T-helper 2 cell (primary cell): Measurements from ENCODE around the gene HMGB1.

Experiments
- DNase-seq, 5 experiments: peaks; one replicate each; pipeline versions ENCODE4 v3.0.0 to v3.0.0-alpha.2; 2012 to 2022
- total RNA-seq, 2 donors: gene quantifications; one replicate each; lab custom pipeline; 2026; lab: John Stamatoyannopoulos, UW

Gene HMGB1
- total RNA-seq, result 277 to 375 reads per million in 2 donors

DNA sequence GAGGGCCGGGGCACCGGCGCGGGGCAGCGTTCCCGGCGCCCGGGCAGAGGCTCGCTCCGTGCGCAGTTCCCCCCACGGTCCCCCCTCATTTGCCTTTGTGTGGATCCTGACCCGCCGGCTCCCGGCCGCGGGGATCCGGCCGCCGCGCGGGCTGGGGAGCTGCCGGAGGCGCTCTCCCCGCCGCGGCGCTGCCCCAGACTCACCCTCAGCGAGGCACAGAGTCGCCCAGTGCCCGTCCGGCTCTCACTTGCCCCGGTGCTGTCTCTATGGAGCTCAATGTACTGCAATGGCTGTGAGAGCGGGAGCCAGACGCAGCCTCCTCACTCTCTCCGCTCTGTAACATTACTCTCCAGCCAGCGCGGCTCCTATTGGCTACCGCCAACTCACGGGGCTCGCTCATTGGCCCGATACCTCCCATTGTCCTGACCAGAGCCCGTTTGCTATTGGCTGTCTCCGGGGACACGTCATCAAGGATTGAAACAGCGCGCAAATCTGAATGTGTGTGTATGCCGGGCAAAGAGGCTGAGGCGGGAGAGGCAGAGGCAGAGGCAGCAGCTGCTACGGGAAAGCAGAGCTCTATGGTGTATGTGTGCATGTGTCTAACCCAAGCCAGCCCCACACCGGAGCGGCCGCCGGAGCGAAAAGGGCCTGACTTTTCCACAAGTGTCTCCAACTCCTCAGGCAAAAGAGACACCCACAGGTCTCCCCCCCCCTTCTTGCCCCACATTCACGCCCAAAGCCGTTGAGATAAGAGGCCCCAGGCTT, at the start of gene HMGB1:
TSS of gene HMGB1 (minus strand) at position 344 of the 765 bp plus-strand sequence. CDS start 2,256 bp downstream, outside the sequence.
- DNase-seq, result peak; percentile 89 to 99 (median 95)

- no peak for DNase-seq
Observed at GRCh38 chr13:30510811-30511371, 45.2 kb upstream of the HMGB1 start.

- no peak for DNase-seq
Observed at GRCh38 chr13:30510091-30510490, 44.4 kb upstream of the HMGB1 start.

GRCh38 chr13:30509254-30510050, 43.7 kb upstream of the HMGB1 start:
- peak in 1 of 5 experiments; percentile 40 for DNase-seq

DNA sequence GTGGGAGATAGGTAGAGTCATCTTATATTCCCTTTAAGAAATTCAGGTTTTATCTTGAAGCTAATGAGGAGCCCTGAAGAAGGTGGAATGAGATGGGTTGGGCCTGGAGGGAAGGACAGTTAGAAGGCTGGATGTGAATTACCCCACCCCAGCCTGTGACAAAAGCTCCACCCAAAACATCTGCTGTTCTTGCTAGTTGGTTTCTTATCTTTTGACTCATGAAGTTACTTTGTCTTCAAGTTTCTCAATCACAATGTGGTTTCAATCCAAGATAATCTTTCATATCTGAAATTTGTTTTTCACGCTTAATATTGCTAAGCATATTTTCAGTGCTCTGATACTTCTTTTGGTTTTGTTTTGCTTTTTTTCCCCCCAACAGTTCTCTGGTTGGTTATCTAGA, 38.3 kb upstream of the HMGB1 start:
- DNase-seq, result peak in 1 of 5 experiments; percentile 89

DNA sequence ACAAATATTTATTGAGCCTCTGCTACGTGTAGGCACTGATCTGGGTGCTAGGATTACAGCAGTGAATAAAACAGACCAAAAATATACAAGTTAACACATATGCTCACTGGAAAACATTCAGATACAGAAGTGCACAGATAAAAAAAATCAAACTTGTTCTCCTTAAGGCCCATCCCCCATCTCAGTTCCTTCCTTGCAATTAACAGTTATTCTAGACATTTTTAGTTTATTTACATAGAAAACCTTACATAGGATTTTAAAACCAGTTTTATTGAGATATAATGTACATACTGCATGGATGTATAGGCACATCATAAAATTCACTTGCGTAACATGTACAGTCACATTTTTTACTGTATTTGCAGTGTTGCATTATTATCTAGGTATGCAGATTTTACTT, 36.5 kb upstream of the HMGB1 start:
- no peak for DNase-seq

- DNase-seq, result no peak
Observed at GRCh38 chr13:30499338-30499737, 33.6 kb upstream of the HMGB1 start.

GRCh38 chr13:30496147-30496546, 30.4 kb upstream of the HMGB1 start:
- no peak for DNase-seq

DNA sequence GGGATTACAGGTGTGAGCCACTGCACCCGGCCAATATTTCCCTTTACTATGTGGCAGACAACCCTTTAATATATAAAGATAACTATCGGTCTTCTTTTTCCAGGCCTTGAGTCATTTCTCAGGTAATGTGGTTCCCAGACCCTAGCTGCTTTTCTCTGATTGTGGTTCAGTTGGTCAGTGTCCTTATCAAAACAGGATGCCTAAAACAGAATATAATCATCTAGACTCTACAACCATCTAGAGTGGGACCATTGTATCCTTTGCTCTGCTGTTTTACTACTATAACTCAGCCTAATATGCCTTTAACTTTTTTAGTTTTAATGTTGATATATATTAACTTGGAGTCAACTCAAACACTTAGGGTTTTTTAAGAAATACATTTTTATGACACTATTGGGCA, 30.0 kb upstream of the HMGB1 start:
- peak in 1 of 5 experiments; percentile 8 for DNase-seq

DNA sequence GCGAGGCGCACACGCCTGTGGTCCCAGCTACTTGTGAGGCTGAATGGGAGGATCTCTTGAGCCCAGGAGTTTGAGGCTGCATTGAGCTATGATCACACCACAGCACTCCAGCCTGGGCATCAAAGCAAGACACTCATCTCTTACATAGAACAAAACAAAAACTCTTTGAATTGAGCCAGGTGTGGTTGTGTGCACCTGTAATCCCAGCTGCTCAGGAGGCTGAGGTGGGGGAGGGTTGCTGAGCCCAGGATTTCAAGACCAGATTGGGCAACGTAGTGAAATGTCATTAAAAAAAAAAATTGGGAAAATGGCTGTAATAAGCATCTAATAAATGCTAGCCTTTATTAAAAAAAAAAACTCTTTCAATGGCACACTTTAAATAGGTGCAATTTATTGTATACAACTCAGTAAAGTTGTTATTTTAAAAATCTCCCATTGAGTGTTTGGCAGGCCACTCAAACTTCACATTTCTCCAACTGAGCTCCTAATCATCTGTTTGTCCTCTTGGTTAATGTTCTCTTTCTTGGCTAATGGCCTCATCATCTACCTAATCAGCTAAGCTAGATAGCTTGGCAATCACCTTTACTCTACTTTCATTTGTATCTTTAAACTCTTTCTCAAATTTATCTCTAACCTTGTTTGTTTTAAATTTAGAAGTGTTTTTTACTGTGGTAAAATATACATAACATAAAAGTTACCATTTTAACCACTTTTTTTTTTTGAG, 28.1 kb upstream of the HMGB1 start:
- no peak for DNase-seq

- no peak for DNase-seq
Observed at GRCh38 chr13:30487075-30487470, 21.3 kb upstream of the HMGB1 start.

DNA sequence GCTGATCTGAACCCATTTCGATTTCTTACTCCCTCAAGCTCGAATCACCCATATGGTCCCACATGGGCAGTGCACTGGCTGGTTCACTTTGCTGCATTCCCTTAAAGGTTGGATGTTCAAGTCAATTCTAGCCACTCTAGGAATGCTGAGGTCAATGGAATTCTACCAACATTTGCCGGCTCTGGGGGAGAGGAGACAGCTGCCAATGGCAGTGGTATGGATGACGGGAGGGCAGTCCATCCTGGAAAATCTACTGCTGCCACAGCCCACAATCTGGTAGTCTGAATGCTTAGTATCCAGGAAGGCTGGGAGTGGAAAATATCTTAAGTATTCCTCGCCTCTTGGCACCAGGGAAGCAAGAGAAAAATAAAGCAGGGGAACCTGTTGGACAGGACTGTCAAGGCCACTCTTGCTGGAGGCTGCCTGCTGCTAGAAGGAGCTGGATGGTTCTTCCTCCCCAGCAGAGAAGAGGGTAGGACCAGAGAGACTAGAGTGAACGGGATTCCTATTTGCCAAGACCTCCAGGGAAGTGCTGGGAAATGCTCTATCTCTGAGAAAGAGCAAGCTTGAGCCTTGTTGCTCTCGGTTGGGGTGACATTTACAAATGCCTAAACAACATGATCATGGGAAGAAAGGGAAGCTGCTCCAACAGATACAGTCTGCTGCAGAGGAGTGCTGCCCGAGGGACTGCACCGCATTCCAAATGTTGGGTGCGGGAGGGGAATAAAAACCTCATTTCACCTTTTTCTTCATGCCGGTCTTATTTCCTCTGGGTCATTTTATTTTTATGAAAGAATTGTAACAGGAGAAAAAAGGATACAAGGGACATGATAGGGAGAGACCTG, 20.7 kb upstream of the HMGB1 start:
- DNase-seq, result no peak

DNA sequence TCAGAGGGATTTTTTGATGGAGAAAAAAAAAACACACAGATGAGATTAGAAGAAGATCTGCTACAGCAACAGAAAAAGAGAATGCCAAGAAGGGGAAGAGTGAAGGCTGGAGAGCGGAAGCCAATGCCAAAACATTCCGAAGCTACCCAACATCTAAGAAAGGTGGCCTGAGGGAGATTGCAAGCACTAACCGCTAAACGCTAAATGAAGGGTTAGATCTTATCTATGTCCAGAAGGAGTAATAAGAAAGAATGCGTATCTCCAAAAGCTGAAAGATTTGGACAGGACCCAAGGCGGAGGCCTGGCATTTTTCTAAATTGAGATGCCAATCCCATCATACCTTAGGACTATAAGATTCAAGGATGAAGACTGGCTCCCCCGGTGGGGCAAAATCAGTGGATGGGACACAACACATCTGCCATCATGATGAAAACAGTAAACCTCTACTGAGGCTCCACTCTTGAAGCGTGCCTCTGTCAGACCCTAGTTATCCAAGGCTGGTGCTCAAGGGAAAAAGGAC, 15.6 kb upstream of the HMGB1 start:
- DNase-seq, result no peak

GRCh38 chr13:30480292-30480950, 14.7 kb upstream of the HMGB1 start:
- DNase-seq, result no peak

GRCh38 chr13:30479883-30480219, 14.1 kb upstream of the HMGB1 start:
- DNase-seq, result no peak

DNA sequence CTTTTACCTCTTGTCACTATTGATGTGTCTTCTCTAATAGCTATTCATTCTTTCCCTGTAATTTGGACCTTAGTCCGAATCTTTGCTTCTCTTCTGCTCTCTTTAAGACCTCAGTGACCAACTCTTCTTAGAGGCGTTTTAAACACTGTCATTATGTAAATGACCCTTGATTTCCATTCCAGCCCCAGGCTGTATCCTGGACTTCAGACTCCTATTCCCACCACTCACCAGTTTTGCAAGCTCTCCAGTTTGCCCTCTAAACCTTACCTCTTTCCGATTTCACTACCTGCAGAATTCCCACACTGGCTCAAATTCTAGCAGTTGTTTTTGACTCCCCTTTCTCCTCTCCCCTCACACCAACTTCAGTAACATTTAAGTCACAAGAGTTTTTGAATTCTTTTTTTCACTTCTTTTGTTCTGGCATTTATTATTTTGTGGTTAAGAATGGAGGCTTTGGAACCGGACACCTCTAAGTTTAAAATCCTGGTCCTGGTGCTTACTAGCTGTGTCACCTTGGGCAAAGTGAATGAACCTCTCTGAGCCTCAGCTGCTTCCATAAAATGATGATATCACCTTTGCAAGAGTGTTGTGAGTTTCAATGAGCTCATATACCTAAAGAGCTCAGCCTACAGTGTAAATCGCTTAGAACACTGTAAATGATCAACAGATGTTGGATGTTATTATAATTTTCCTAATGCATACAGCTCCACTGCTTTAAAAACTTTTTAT, 13.6 kb upstream of the HMGB1 start:
- no peak for DNase-seq

DNA sequence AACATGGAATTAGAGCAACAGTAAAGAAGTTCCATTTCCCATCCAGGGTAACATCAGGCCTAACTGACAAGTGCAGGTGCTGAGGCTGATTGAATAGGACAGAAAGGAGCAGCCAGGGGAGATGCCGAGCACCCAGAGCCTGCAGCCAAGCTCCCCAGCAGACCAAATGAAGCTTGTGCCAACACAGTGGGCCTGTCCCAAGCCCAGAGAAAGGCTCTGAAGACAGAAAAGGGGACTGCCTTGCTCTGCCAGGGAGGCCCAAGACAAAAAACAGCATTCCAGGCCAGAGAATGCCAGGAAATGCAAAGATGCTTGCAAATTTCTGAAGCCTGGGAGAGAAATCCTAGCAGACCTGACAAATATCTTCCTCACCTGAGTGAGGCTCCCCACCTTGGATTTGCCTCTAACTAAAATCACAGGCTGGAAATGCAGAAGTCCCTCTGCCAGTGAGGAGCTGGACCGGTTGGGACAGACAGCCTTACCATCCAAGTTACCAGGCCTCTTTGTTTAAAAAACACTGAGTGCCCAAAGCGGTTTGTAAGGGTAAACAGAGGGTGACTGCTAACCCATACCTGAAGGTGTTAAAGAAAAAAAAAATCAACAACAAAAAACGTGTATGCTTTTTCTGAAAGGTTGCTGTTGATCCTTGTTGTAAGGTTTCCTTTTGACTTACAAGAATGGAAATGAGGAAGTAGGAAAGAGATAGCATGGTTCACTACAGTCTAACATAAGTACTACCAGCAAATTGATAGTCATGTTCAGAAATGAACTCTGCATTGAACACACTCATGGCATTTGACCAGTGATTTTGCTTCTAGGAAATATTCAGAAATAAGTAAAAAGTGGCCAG, 11.8 kb upstream of the HMGB1 start:
- DNase-seq, result no peak

DNA sequence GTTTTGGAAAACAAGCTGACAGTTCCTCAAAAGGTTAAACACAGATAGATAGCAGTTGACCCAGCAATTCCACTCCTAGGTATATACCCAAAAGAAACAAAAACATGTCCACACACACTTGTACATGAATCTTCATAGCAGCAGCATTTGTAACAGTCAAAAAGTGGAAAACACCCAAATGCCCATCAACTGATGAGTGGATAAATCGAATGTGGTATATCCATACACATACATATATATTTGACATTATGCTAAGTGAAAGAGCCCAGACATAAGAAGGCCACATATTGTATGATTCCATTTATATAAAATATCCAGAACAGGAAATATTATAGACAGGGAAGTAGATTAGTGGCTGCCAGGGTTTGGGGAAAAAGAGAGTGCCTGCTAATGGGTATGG, 7.9 kb upstream of the HMGB1 start:
- no peak for DNase-seq

- peak in 1 of 5 experiments; percentile 50 for DNase-seq
Observed at GRCh38 chr13:30466841-30467252, 1.1 kb upstream of the HMGB1 start.

GRCh38 chr13:30466358-30466714, 600 bp upstream of the HMGB1 start:
- DNase-seq, result peak in 1 of 5 experiments; percentile 65
